Middle frontal gyrus (tissue), 1 donor: ENCODE results near the gene INTS11.

ENCODE experiments used
- DNase-seq: peaks from one replicate; pipeline ENCODE4 v3.0.0-alpha.2; 2015; ENCODE audit warnings: low spot score; ENCODE audit errors: extremely low spot score

Gene INTS11

DNA sequence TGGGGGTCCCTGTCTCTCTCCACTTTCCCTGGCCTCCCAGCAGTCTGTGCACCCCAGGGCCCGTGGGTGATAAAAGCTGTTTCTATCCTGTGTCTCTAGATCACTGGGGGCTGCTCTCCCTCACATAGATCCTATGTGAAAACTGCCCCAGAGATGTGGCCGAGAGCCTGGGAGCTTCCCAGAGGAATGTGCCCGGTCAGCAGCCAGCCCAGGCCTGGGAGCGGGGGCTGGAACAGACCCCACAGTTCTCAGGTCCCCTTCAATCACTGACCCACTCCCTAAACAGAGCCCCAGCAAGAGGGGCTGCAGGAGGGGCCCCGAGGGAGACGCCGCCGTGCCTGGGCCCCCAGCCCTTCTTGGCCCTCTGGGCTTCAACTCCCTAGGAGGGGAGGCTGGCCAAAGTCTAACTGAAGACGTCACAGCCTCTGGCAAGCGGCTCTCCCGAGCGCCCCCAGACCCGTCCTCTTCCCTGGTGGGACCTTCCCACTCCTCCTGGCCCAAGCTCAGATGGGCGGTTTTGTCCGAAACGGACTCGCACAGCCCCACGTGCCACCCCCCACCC lies 33.5 kb upstream of the INTS11 start:
- DNase-seq, result no peak

GRCh38 chr1:1356796-1357401 lies 32.4 kb upstream of the INTS11 start:
- DNase-seq, result no peak

- no peak for DNase-seq
These were observed 31.8 kb upstream of the INTS11 start for GRCh38 chr1:1356166-1356795.

- DNase-seq, result no peak
These were observed 31.0 kb upstream of the INTS11 start for GRCh38 chr1:1355416-1355815.

- no peak for DNase-seq
These were observed 30.1 kb upstream of the INTS11 start for GRCh38 chr1:1354271-1355247.

DNA sequence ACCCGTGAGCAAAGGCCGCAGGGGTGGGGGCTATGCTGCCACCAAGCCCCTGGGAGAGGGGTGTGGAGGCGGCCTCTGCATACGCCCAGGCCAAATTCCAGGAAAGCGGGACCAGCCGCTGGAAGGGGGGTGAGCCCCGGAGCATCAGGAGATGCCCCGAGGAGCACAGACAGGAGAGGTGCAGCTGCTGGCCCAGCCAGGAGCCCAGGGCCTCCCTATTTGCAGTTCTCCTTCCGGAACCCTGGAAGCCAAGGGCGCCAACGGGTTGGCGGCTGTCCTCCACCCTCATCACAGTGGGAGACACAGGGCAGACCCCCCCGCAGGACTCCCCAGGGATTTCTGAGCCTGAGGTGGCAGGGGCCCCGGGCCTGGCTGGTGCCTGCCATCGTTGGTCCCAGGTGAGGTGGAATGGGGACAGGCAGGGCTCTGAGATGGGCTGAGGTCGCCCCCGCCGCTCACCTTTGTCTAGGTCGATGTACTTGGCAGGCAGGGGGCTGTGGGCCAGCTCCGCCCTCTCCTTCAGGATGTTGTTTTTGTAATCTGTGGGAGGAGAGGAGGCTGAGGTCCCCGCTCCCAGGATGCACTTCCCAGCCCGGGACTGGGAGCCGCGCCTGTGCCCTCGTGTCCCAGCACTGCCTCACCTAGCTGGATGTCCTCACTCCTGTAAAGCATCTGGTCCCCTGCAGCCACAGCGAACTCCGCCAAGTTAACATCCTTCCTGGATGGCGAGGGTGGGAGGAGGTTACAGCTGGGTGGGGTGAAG lies 29.1 kb upstream of the INTS11 start:
- no peak for DNase-seq

- DNase-seq, result no peak
These were observed 28.4 kb upstream of the INTS11 start for GRCh38 chr1:1352786-1353388.

- no peak for DNase-seq
These were observed 27.3 kb upstream of the INTS11 start for GRCh38 chr1:1351511-1352427.

DNA sequence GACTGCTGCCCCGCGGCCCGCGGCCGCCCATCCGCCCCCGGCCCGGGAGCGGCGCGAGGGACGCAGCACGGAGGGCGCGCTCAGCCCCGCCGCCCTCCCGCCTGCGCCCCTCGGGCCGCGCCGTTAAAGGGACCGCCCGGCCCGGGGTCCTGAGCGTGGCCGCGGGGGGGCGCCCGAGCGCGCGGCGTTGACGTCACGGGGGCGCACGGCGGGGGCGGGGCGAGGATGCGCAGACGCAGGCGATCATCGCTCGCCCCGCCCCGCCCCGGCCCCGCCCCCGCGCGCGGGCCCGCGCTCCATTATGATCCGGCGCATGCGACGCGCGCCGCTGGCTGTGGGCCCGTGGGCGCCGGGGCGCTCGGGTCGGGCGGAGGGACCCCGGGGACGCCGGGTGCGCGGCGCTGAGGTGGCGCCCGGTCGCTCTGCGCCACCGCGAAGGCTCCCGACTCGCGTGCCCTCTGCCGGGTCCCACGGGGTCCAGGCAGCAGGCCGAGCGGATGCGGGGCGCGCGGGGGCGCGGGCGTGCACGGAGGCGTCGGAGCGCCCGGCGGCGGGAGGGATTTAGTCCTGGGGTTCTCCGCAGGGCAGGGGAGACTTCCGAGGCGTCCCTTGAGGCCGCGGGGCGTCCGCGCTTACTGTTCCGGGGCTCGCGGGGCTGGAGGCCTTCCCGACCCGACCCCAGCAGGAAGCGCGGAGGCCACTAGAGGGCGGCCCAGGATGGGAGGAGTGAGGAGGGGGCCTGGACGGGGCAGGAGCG lies 25.0 kb upstream of the INTS11 start, which contains the start of gene DVL1:
DVL1 (minus strand) TSS at position 163 of the 757 bp plus-strand sequence. CDS start 353 bp downstream, outside the sequence.
- no peak for DNase-seq

DNA sequence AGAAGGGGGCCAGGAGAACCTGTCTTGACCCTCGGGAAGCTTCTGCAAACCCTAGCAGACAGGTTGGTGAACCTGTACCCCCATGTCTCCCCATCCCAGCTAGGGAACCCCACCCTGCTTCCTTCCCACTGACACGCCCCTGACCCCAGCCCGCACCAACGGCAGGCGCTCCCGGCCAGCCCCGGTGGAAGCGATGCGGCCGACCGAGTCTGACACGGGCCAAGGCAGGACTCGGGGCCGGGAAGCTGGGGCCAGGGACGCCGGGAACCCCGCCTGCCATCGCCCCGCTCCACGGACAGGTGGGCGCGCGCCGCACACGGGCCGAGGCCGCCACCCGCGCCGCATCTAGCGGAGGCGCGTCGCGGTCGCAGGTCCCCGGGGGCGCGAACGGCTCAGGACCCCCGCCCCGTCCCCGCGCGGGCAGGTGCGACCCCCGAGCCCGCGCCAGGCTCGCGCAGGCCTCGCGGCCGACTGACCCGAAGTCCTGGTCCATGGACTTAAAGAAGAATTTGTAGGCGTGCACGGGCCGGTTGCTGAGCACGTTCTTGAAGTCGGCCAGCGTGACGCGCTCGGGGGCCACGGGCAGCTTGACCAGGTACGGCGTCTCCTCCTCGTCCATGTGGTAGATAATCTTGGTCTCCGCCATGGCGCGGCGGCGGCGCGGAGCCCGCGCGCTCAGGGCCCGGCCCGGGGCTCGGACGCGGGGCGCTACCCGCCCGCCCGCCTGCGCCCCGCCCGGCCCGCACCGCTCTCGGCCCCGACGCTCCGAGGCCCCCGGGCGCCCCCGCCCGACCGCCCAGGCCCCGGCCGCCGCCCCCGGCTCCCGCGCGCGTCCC lies 24.2 kb upstream of the INTS11 start:
- no peak for DNase-seq

DNA sequence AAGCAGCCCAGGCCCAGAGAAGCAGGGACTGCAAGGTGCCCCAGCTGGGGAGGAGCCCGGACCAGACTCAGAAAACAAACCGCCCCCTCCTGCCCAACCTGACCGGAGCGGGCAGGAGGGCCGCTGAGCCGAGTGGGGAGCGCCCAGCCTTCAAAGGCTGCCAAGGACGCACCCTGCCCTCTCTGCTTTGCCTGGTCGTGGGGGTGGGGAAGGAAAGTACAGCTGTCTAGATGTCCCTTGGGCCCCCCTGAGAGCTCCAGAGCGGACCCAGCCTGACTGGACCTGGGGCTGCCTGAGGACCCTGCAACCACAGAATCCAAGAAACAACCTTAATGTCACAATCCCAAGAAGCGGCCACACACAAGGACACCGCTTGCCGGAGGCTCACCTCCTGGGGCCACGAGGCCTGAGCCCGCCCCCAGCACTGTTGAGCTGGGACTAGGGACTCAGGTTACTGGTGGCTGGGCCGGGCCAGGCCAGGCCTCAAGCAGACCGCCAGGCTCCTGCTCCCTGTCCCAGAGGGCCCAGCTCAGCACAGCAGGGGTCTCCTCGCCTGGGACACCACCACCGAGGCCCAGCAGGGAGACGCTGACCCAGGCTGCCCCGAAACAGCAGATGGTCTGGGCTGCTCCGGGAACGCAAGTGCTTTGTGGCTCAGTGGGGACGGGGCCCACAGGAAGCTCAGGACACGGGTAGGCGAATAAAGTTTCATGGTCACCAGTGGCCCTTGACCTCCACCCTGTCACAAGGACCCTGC lies 23.4 kb upstream of the INTS11 start:
- no peak for DNase-seq

DNA sequence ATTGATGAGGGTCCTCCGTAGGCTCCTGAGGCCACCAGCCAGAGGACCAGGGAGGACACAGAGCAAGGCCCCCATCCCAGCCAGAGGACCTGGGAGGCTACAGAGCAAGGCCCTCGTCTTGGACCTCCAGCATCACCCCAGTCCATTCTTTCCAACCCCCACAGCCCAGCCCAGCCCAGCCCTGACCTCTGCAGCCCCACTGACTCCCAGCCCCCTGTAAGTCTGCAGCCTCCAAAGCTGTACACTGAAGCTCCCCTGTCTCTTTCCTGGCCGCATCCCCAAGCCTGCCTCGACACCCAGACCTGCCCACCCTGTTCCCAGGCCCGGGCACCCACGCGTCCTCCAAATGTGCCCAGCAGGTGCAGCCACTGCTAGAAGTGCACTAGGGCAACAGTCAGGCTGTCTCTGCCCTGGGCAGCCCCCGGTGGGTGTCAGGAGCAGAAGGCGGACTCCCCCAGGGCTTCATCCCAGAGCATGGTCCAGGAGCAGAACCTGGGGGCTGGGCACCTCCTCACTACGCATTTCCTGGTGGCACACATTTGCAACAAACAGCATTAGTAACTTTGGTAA lies 22.7 kb upstream of the INTS11 start:
- DNase-seq, result no peak

GRCh38 chr1:1346501-1346890 lies 22.0 kb upstream of the INTS11 start:
- no peak for DNase-seq

- DNase-seq, result no peak
These were observed 21.5 kb upstream of the INTS11 start for GRCh38 chr1:1345860-1346500.

DNA sequence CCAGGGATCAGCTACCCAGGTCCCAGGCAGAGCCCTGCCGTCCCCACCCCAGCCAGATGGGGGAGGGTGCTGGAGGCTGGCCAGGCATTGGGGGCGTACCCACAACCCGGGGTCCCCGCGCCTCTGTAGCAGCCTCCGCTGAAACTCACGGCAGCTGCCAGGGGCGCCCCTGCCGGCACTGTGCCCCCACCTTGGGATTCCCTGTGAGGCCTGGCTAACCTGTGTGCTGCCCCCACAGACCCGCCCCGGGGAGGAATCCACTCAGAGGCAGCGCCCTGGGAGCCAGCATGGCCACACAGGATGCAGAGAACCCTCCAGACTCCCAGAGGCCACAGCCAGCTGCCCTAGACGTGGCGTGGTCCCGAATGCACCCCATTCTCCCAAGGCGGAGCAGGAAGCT lies 20.9 kb upstream of the INTS11 start:
- no peak for DNase-seq

DNA sequence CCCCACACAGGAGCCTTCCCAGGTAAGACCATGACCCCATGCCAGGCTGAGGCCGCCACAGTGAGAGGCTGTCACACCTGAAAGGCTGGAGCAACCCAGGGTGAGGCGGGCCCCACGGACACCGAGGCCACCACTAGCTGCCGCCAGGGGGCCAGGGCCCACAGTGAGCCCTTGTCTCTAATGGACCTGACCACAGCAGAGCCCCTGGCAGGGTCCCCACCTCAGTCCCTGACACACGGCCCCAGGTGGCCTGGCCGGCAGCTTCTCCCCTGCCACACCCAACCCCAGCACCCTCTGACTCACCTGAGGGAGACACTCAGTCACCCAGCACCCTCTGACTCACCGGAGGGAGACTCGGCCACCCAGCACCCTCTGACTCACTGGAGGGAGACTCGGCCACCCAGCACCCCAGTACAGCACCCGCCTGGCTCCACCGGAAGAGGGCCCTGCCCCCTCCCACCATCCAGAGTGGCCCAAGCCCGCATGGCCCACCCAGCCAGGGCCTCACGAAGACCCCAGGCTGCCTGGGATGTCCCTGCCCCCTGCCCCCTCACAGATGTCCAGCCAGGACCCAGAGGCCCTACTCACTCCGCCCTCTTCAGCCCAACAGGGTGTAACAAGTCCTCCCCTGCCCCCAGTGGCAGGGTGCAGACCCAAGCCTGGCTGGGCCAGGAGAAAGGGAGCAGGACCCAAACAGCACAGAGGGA lies 20.3 kb upstream of the INTS11 start:
- no peak for DNase-seq
